GM18861 (cell line): ENCODE data around the gene SERF2.
"Not testable (repeated sequence)": the region's sequence is repeated elsewhere in the genome, so short reads cannot be mapped to it uniquely, and the experiment has no call there.

ENCODE experiments used
- ATAC-seq: cut with Tn5 transposase; IDR thresholded peaks from one replicate; pipeline ENCODE4 v1.9.1; 2021; ENCODE audit not compliant: unreplicated experiment

SERF2 gene

DNA sequence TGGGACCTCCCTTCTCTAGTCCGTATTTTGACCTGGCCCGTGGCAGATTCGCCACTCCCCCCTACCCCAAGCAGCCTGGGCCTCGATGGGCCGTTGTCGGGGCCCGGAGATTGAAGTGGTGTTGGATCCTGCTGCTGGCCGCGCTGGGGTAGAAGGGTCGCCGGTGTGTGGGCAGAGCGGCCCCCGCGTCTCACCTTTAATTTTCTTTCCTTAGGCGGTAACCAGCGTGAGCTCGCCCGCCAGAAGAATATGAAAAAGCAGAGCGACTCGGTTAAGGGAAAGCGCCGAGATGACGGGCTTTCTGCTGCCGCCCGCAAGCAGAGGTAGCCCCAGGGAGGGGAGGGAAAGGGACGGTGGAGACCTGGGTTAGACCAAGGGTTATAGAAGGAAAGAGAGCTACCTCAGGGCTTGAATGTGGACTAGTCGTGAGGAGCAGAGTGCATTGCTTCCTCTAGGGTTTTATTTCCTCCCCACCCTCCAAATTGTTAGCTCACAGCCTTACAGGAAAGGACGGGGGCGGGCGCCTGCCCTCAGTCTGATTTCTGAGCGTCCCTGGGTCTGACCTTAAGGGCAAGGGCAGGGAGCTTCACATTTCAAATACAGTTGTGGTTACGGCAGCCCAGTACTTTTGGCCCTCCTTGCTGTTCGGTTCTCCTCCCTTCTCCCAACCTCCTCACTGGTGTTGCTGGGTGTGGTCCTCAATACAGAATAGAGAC is 799 bp downstream of the SERF2 start:
- no peak for ATAC-seq

DNA sequence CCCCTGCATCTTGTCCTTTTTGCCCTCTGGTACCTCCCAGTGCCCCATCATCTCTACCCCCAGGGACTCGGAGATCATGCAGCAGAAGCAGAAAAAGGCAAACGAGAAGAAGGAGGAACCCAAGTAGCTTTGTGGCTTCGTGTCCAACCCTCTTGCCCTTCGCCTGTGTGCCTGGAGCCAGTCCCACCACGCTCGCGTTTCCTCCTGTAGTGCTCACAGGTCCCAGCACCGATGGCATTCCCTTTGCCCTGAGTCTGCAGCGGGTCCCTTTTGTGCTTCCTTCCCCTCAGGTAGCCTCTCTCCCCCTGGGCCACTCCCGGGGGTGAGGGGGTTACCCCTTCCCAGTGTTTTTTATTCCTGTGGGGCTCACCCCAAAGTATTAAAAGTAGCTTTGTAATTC is 1.5 kb downstream of the SERF2 start:
- no peak for ATAC-seq

DNA sequence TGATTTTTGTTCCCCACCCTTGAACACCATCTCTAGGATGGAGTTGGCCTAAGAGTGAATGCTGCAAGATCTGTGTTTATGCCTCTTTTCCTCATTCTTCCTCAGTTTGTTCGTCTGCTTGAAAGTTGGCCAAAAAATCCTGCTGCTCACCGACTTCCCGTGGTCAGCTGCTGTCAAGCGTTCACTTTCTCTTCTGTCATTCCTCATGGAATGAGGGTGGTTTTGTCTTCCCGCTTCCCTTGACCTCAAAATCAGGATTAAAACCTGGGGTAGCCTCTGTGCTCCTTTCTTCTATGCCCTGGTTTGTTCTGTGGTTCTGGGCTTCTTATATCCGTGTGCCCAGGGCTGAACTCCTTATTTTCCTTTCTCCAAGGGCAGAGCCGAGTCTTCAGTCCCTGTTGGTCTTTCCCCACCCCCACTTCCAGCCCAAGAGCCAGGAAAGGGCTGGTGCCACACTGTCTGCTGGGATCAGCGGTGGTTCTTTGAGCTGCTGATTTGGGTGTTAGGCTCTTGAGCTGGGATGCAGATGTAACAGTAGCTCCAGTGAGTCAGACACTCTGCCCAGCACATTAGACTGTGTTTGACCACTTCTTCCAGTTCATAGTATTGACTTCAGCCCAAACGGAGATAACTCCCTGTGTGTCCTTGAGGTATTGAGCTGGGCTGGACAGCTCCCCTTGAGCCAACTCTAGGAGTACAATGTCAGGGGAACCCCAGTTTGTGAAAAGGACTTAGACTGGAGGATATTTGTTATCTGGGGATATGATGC is 2.3 kb downstream of the SERF2 start:
- ATAC-seq = no peak

DNA sequence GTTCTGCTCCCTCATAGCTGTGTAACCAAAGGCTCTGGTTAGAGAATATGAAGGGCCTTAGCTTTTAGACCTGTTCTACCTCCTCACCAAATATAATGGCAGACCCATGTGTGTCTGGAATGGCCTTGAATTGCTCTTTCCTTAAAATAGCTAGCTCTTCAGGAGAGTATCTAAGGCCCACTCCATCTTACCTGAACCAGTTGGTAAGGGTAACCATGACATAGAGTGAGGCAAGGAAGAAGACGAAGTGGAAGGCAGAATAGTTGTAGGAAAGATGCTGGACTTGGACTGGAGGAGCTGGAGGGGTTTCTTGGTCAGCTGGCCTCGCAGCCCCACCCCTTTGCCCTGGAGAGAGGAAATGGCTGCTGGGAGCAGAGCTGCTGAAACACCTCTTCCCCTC is 3.1 kb downstream of the SERF2 start:
- no peak for ATAC-seq

DNA sequence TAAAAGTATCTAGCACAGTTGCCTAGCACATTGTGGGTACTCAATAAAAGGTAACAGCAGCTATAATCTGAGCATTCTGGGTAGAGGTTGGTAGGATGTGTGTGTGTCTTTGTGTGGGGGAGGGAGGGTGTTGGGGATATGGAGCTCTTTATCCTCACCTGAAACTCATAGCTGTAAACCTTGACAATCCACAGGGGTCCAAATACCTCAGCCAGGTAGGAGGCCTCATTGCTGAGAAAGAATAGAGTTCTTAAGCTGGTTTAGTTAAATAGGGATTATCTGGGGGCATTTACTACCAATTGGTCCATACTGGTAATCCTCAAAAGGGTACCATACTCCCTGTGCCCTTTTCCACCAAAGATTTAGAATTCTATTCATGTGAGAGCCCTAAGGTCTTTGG is 3.9 kb downstream of the SERF2 start:
- no peak for ATAC-seq

DNA sequence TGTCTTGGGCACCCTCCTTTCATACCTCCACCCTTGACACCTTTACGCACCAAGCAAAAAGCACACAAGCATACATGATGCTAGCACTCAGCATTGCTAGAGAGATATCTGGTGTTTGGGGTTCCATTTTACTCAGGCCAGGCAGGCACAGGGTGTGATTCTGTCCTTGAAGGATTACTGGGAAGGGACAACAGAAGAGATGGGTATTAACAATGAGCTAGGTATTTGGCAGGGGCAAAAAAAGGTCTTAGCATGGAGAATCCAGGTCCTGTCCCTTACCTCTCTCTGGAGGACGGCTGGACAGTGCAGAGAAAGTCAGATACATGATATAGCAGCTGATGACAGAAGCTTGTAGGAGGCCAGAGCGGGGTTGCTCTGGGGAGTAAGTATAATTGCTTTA is 4.4 kb downstream of the SERF2 start:
- ATAC-seq = no peak

DNA sequence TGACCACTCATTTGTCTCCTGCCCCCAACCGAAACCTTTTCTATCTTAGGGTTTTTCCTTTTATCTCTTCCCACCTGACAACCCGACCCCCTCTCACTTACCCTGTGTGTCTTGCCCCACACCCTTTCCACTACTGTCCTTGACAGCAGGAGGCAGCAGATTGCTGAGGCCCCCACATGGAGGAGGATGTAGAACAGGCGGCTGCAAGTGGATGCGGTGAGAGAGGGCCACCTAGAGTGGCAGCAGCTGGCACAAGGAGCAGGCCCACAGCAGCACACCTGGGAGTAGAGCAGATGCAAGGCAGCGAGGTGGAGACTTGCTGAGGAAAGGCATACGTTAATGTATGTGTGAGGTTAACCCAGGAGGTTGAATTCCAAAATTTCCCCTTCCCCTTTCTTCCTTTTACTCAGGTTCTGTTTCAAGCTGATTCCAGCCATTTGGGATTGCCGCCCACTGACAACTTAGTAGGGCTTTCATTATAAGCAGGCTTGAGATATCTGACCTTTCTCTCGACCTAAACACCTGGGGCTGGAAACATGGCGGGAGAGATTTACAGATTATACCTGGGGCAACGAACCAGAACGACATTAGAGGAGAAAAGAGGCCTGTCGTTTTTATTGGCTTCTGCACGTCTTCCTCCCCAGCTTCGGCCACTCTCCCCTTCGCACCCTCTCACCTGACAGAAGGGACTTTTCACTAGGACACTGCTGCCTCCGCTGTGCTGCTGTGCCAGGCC is 7.3 kb downstream of the SERF2 start:
- no peak for ATAC-seq

DNA sequence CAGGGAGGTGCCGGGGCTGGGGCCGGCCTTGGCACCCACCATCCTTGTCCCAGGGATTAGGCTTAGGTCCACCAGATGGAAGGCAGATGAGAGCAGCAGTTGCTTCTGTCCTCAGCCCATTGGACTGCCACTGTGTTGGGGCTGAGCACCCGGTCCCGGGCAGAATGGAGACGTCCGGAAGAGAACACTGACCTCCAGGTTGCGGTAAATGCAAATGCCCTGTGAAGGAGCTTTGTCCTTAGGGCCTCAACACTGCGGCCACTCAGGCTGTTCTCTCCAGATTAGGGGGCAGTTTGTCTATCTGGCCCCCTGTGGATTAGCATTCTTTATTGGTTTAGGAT is 7.8 kb downstream of the SERF2 start, which contains the start of gene SERINC4:
TSS of gene SERINC4 (minus strand) at position 276 of the 341 bp plus-strand sequence. CDS start at position 42, 234 bp downstream.
- no peak for ATAC-seq

DNA sequence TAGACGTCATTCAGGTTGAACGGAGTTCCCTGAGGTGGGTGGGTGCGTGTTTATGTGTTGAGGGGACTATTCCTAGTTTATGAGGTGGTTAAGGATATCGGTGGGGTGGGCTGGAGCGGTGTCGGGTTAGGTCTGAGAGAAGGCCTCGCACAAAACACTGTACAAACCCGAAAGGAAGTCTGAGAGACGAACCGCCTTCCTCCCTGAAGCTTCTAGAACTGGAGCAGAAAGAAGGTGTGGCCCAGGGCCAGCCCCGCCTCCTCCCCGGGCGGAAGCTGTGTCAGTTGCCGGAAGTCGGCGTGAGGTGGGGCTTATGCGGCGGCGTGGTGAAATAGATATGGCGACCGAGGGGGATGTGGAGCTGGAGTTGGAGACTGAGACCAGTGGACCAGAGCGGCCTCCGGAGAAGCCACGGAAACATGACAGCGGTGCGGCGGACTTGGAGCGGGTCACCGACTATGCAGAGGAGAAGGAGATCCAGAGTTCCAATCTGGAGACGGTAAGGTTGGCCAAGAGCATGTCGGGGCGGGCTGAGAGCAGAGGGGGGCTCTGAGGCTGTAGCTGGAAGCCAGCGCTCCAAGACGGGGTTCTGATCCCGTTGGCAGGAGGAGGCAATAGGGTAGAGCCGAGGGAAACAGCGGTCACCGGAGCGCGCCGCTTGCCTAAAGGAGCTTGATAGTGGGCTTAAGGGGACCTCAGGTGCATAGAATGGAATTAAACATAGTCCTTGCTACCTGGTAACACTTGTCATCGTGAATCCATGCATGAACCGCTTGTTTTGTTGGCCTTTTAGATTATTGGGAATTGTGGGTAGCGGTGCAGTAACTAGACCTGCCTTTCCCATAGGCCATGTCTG is 8.4 kb downstream of the SERF2 start, which contains the start of gene HYPK:
TSS of gene HYPK (plus strand) at position 314 of the 856 bp plus-strand sequence. CDS start at position 338, 24 bp downstream.
- peak; percentile 76 for ATAC-seq

DNA sequence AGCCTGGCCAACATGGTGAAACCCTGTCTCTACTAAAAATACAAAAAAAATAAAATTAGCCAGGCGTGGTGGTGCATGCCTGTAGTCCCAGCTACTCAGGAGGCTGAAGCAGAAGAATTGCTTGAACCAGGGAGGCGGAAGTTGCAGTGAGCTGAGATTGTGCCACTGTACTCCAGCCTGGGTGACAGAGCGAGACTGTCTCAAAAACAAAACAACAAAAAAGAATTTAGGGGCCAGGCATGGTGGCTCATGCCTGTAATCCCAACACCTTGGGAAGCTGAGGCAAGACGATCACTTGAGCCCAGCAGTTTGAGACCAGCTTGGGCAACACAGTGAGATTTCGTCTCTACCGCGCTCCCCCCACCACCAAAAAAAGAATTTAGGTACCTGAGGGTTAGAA is 10.6 kb downstream of the SERF2 start:
- ATAC-seq = not testable (repeated sequence)

DNA sequence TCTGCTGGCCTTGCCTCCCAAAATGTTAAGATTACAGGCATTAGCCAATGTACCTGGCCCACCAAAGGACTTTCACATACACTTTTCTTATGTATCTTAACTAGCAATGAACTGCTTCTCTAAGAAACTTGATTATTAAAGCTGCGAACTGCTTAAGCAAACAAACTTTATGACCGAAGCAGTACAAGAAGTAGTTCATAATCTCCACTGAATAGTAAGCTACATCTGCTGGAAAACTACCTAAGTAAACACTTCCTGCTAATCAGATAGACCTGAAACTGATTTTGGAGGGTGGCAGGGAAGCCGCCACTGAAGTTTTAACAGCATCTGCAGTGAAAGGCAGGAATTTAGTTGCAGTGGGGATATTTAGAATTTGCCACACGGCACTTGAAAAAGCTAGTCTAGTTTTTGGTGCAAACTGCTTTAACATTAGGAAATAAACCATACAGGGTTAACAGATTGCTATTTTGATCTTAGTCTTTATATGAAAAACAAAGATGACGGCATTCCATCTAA is 16.4 kb downstream of the SERF2 start:
- no peak for ATAC-seq

DNA sequence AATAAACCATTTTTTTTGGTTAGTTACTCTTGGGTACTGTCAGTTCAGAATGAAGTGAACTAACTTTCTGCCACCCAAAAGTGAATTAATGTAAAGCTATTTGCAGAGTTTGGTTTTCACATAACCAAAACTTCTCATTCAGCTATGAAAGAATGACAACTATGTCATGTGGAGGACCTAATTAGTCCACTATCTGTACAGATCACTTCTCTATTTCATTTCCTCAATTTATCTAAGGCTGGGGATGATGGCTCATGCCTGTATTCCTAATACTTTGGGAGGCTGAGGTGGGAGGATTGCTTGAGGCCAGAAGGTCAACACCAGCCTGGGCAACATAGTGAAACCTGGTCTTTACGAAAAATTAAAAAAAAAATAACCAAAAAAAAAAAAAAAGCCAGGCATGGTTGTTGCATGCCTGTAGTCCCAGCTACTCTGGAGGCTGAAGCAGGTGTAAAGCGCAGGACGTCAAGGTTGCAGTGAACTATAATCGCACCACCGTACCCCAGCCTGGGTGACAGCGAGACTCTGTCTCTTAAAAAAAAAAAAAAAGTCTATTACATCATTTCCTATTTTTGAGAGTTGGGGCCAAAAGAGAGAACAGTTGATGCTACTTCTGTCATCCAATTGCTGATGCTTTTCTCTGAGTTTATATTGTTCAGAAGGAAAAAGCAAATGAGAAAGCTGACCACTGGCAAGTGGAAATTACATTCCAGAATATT is 17.0 kb downstream of the SERF2 start:
- peak; percentile 52 for ATAC-seq

DNA sequence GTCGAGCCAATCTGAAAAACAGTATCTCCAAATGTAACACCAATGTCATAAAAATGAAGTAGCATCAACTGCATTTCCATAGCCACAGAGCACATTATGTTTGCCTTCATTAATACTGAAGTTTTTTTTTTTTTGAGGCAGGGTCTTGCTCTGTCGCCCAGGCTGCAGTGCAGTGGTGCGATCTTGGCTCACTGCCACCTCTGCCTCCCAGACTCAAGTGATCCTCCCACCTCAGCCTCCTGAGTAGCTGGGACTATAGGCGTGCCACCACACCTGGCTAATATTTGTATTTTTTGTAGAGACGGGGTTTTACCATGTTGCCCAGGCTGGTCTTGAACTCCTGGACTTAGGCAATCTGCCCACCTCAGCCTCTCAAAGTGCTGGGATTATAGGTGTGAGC is 22.9 kb downstream of the SERF2 start:
- not testable (repeated sequence) for ATAC-seq

DNA sequence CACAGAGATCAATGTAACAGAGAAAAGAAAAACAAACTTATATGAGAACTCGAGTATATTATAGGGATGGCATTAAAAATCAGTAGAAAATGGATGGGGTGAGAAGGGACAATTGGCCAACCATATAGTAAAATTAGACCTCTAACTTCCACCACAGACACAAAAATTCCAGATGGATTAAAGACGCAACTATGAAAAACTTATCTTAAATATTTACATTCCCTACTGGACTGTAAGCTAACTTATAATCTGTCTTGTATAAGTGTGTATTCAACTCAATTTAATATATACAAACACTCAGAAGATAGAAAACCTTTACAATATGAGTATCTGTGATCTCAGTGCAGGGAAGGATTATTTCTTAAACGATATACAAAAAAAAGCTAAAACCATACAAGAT is 29.4 kb downstream of the SERF2 start:
- ATAC-seq = no peak

DNA sequence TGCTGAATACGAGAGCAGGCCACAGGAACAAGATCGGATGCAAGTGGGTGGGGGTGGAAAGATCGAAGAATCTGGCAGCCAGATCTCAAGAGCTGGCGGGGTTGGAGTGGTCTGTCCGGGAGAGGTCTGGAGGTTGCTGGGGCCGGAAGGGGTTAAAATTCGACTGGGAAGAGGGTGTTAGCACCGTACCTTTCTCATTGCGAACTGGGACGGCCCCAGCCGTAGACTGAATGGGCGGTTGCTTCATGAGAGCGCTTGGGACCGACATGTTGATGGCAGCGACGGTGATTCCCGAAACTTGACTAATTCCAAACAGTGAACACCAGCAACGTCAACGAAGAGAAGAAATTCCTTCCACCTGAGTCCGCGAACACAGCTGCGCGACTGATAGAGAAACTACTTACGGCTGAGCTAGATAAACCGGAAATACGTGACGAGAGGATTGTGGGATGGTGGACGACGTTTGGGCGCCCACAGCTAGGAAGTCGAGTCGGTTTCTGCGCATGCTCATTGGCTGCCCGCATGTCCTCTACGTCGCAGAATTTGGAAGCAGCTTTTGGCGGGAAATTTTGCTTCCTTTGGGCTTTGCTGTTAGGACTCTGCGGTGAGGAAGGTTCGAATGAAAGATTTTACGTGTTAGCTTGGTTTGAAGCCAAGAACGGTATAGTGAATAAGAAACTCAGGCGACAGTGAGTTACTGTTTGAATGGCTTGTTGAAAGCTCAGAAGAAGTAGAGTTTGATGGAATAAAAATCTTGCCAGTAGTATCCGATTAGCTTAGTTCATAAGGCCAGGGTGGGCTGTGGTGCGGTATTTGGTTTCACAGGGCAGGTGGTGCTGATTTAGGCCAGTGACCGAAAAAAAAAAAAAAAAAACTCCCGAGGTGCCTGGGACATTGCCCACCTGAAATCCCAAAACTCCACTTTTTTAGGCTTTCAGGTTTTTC is 32.5 kb downstream of the SERF2 start, which contains the start of gene MFAP1:
TSS of gene MFAP1 (minus strand) at position 389 of the 945 bp plus-strand sequence. CDS start at position 268, 121 bp downstream.
- peak; percentile 57 for ATAC-seq

DNA sequence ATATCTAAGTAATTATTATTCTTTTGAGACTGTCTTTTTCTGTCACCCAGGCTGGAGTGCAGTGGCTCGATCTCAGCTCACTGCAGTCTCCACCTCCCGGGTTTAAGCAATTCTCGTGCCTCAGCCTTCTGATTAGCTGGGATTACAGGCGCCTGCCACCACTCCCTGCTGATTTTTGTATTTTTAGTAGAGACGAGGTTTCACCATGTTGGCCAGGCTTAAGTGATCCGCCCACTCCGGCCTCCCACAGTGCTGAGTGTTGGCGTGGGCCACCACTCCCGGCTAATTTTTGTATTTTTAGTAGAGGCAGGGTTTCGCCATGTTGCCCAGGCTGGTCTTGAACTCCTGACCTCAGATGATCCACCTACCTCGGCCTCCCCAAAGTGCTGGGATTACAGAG is 33.2 kb downstream of the SERF2 start:
- ATAC-seq = not testable (repeated sequence)

DNA sequence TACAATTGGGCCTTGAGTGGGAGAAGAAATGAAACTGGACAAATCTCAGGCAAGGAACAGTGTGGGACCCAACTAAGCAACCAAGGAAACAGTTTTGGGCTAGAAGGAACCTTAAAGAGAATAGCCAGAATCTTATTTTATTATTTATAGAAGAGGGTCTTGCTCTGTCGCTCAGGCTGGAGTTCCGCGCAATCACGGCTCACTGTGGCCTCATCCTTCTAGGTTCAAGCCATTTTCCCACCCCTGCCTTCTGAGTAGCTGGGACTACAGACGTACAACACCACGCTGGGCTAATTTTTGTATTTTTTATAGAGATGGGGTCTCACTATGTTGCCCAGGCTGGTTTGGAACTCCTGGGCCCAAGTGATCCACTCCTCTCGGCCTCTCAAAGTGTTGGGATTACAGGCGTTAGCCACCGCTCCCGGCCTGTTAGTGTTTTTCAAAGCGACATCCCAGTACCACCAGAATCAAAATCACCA is 33.9 kb downstream of the SERF2 start:
- ATAC-seq = no peak

DNA sequence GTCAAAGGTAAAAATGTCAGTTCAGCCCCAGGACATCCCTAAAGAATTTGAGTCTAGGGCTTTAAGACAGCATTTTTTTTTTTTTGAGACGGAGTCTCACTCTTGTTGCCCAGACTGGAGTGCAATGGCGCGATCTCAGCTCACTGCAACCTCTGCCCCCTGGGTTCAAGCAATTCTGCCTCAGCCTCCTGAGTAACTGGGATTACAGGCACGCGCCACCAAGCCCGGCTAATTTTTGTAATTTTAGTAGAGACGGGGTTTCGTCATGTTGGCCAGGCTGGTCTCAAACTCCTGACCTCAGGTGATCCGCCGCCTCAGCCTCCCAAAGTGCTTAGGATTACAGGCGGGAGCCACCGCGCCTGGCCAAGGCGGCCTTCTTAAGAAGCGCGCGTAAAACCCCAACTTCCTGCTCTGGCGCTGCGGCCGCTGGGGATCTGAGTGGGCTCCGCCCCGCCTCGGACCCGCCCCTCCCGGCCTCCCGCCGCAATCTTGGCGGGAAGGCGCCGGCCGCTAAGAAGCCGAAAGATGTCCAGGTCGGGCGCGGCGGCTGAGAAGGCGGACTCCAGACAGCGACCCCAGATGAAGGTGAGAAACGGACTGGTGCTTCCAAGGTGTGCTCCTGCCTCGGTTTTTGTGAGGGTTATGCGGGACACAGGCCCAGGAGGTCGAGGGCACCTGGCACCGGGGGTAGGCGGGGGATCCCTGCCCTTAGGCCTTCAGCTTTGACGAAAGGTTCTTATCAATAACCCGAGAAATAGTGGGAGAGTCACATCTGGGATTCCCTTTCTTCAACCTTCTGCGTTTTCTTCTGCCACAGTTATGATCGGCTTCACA is 34.6 kb downstream of the SERF2 start, which contains the start of gene WDR76:
TSS of gene WDR76 (plus strand) at position 495 of the 834 bp plus-strand sequence. CDS start at position 526, 31 bp downstream.
- ATAC-seq = peak; percentile 37
